Neural cell (in vitro differentiated cells): ENCODE data around the gene KDF1.

Source experiments
- EZH2 ChIP-seq: fragments of 200-600, 300-800 bp; shearing (Covaris generic), sonication (generic); IDR thresholded peaks from 2 replicates; pipeline ENCODE4 v1.6.1; 2014; ENCODE audit warnings: antibody characterized with exemption, low read length, borderline replicate concordance, mild to moderate bottlenecking; ENCODE audit not compliant: insufficient read depth, poor library complexity, severe bottlenecking
- MXI1 ChIP-seq: fragments of 450-650 bp; conservative IDR thresholded peaks from 2 replicates; pipeline ENCODE4 v1.6.1; 2014; ENCODE audit warnings: antibody characterized with exemption, mild to moderate bottlenecking; ENCODE audit not compliant: poor library complexity, severe bottlenecking
- POLR2AphosphoS5 ChIP-seq: IDR thresholded peaks from 2 replicates; pipeline ENCODE4 v1.6.1; 2012
- RAD21 ChIP-seq: fragments of 450-650 bp; conservative IDR thresholded peaks from 2 replicates; pipeline ENCODE4 v1.6.1; 2014; ENCODE audit warnings: antibody characterized with exemption, mild to moderate bottlenecking, moderate library complexity
- TF ChIP-seq, protein P1 (sequence below): fragments of 450-650 bp; IDR thresholded peaks from 2 replicates; pipeline ENCODE4 v1.5.1; 2014; ENCODE audit warnings: antibody characterized with exemption, mild to moderate bottlenecking, moderate library complexity; ENCODE audit not compliant: poor library complexity, severe bottlenecking
- TF ChIP-seq, protein P2 (sequence below): IDR thresholded peaks from 2 replicates; pipeline ENCODE4 v1.6.1; 2012; ENCODE audit warnings: borderline replicate concordance

DNA sequence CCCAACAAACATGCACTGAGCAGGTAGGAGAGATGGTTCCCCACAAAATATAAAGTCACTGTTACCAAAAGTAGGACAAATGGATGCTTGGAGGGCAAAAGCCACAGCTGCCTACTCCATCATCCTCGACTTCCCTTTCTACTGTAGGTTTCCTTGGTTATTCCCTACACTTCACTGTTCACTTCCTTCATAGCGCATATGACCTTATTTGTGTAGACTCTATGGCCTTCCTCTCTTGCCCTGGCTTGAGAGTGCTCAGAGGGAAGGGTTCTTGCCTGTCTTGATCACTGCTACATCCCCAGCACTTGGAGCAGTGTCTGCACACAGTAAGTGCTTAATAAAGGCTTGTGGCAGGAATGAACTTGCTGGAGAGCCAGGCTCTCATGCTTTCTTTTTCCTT, 18.6 kb upstream of the KDF1 start:
- TF ChIP-seq, protein P1, sequence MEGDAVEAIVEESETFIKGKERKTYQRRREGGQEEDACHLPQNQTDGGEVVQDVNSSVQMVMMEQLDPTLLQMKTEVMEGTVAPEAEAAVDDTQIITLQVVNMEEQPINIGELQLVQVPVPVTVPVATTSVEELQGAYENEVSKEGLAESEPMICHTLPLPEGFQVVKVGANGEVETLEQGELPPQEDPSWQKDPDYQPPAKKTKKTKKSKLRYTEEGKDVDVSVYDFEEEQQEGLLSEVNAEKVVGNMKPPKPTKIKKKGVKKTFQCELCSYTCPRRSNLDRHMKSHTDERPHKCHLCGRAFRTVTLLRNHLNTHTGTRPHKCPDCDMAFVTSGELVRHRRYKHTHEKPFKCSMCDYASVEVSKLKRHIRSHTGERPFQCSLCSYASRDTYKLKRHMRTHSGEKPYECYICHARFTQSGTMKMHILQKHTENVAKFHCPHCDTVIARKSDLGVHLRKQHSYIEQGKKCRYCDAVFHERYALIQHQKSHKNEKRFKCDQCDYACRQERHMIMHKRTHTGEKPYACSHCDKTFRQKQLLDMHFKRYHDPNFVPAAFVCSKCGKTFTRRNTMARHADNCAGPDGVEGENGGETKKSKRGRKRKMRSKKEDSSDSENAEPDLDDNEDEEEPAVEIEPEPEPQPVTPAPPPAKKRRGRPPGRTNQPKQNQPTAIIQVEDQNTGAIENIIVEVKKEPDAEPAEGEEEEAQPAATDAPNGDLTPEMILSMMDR: no peak
- no peak for TF ChIP-seq POLR2AphosphoS5
- TF ChIP-seq MXI1: no peak
- no peak for TF ChIP-seq EZH2
- no peak for TF ChIP-seq RAD21
- TF ChIP-seq, protein P2, sequence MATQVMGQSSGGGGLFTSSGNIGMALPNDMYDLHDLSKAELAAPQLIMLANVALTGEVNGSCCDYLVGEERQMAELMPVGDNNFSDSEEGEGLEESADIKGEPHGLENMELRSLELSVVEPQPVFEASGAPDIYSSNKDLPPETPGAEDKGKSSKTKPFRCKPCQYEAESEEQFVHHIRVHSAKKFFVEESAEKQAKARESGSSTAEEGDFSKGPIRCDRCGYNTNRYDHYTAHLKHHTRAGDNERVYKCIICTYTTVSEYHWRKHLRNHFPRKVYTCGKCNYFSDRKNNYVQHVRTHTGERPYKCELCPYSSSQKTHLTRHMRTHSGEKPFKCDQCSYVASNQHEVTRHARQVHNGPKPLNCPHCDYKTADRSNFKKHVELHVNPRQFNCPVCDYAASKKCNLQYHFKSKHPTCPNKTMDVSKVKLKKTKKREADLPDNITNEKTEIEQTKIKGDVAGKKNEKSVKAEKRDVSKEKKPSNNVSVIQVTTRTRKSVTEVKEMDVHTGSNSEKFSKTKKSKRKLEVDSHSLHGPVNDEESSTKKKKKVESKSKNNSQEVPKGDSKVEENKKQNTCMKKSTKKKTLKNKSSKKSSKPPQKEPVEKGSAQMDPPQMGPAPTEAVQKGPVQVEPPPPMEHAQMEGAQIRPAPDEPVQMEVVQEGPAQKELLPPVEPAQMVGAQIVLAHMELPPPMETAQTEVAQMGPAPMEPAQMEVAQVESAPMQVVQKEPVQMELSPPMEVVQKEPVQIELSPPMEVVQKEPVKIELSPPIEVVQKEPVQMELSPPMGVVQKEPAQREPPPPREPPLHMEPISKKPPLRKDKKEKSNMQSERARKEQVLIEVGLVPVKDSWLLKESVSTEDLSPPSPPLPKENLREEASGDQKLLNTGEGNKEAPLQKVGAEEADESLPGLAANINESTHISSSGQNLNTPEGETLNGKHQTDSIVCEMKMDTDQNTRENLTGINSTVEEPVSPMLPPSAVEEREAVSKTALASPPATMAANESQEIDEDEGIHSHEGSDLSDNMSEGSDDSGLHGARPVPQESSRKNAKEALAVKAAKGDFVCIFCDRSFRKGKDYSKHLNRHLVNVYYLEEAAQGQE: no peak
